ENCODE results near the gene PRPF40B.

Gene PRPF40B

GRCh38 chr12:49675137-49675536 is 51.8 kb downstream of the PRPF40B start:
- H3K9ac ChIP-seq: no peak overlapping the region
- no peaks in the 10 kb centered on the region for H3K36me3 ChIP-seq
- peak overlapping the region; percentile 86 for H3K4me2 ChIP-seq
- no peaks in the 10 kb centered on the region for H3K9me3 ChIP-seq
- no peak overlapping the region for H3K4me3 ChIP-seq
- H3K4me1 ChIP-seq: peaks cover 54% of the 10 kb centered on the region
- H3K27ac ChIP-seq: no peak overlapping the region
- H4K20me1 ChIP-seq: no peaks in the 10 kb centered on the region
- H3K27me3 ChIP-seq: no peaks in the 10 kb centered on the region
- no peak for TF ChIP-seq Cebpa-rat (IDR thresholded peaks at IDR 0.05)

GRCh38 chr12:49678711-49679110 is 55.4 kb downstream of the PRPF40B start:
- no peak for TF ChIP-seq Cebpa-rat (IDR thresholded peaks at IDR 0.05)
- Histone ChIP-seq H3K4me3 (no peak overlapping the region), H3K27me3 (no peaks in the 10 kb centered on the region), H3K9ac (no peak overlapping the region), H3K27ac (no peak overlapping the region), H4K20me1 (peaks cover 3% of the 10 kb centered on the region; the same call in 1 of the 2 replicates), H3K9me3 (no peaks in the 10 kb centered on the region), H3K36me3 (no peaks in the 10 kb centered on the region), H3K4me2 (no peak overlapping the region), H3K4me1 (peaks cover 46% of the 10 kb centered on the region)

- Histone ChIP-seq H3K36me3 (no peaks in the 10 kb centered on the region), H3K4me3 (no peak overlapping the region), H3K4me1 (peaks cover 46% of the 10 kb centered on the region), H3K27me3 (no peaks in the 10 kb centered on the region), H4K20me1 (peaks cover 13% of the 10 kb centered on the region; the same call in 1 of the 2 replicates), H3K9ac (no peak overlapping the region), H3K4me2 (no peak overlapping the region), H3K27ac (no peak overlapping the region), H3K9me3 (no peaks in the 10 kb centered on the region)
- TF ChIP-seq Cebpa-rat (IDR thresholded peaks at IDR 0.05): no peak
These were observed 56.7 kb downstream of the PRPF40B start for GRCh38 chr12:49680075-49680474.

GRCh38 chr12:49683599-49684309 is 60.4 kb downstream of the PRPF40B start:
- peaks cover 54% of the 10 kb centered on the region for H3K4me1 ChIP-seq
- H3K36me3 ChIP-seq: no peaks in the 10 kb centered on the region
- peaks cover 13% of the 10 kb centered on the region; the same call in 1 of the 2 replicates for H4K20me1 ChIP-seq
- H3K27ac ChIP-seq: no peak overlapping the region
- no peak overlapping the region for H3K4me3 ChIP-seq
- H3K4me2 ChIP-seq: peak overlapping the region; percentile 48
- H3K9ac ChIP-seq: no peak overlapping the region
- no peak for TF ChIP-seq Cebpa-rat (IDR thresholded peaks at IDR 0.05)
- no peaks in the 10 kb centered on the region for H3K27me3 ChIP-seq
- no peaks in the 10 kb centered on the region for H3K9me3 ChIP-seq

GRCh38 chr12:49684310-49684854 is 61.0 kb downstream of the PRPF40B start:
- Histone ChIP-seq H3K9ac (no peak overlapping the region), H3K27me3 (no peaks in the 10 kb centered on the region), H3K36me3 (no peaks in the 10 kb centered on the region), H3K9me3 (no peaks in the 10 kb centered on the region), H3K4me3 (no peak overlapping the region), H3K27ac (no peak overlapping the region), H4K20me1 (peaks cover 16% of the 10 kb centered on the region; the same call in 1 of the 2 replicates), H3K4me1 (peaks cover 54% of the 10 kb centered on the region), H3K4me2 (peak overlapping the region; percentile 48)
- no peak for TF ChIP-seq Cebpa-rat (IDR thresholded peaks at IDR 0.05)

GRCh38 chr12:49687941-49688340 is 64.6 kb downstream of the PRPF40B start:
- Histone ChIP-seq H3K27me3 (no peaks in the 10 kb centered on the region), H3K4me1 (peaks cover 53% of the 10 kb centered on the region), H3K4me2 (no peak overlapping the region), H4K20me1 (peaks cover 22% of the 10 kb centered on the region; the same call in 1 of the 2 replicates), H3K36me3 (no peaks in the 10 kb centered on the region), H3K27ac (no peak overlapping the region), H3K4me3 (no peak overlapping the region), H3K9me3 (no peaks in the 10 kb centered on the region), H3K9ac (no peak overlapping the region)
- TF ChIP-seq Cebpa-rat (IDR thresholded peaks at IDR 0.05): no peak

- H3K27ac ChIP-seq: no peak overlapping the region
- no peak overlapping the region for H3K4me2 ChIP-seq
- H3K9me3 ChIP-seq: no peaks in the 10 kb centered on the region
- no peaks in the 10 kb centered on the region for H3K36me3 ChIP-seq
- H4K20me1 ChIP-seq: peaks cover 13% of the 10 kb centered on the region; the same call in 1 of the 2 replicates
- no peak for TF ChIP-seq Cebpa-rat (IDR thresholded peaks at IDR 0.05)
- no peaks in the 10 kb centered on the region for H3K27me3 ChIP-seq
- H3K4me3 ChIP-seq: no peak overlapping the region
- no peak overlapping the region for H3K9ac ChIP-seq
- H3K4me1 ChIP-seq: peaks cover 47% of the 10 kb centered on the region
These were observed 65.9 kb downstream of the PRPF40B start for GRCh38 chr12:49689237-49689636.

- peaks cover 41% of the 10 kb centered on the region for H3K4me1 ChIP-seq
- no peak overlapping the region for H3K4me2 ChIP-seq
- H3K9me3 ChIP-seq: no peaks in the 10 kb centered on the region
- no peaks in the 10 kb centered on the region for H3K36me3 ChIP-seq
- no peak overlapping the region for H3K27ac ChIP-seq
- no peak for TF ChIP-seq Cebpa-rat (IDR thresholded peaks at IDR 0.05)
- no peak overlapping the region for H3K4me3 ChIP-seq
- no peaks in the 10 kb centered on the region for H3K27me3 ChIP-seq
- peaks cover 8% of the 10 kb centered on the region; the same call in 1 of the 2 replicates for H4K20me1 ChIP-seq
- no peak overlapping the region for H3K9ac ChIP-seq
These were observed 66.4 kb downstream of the PRPF40B start for GRCh38 chr12:49689785-49690184.

- no peak overlapping the region for H3K4me3 ChIP-seq
- no peaks in the 10 kb centered on the region for H3K9me3 ChIP-seq
- H3K9ac ChIP-seq: no peak overlapping the region
- no peaks in the 10 kb centered on the region for H3K27me3 ChIP-seq
- no peak overlapping the region for H3K27ac ChIP-seq
- H3K4me2 ChIP-seq: peak overlapping the region; percentile 14; the same call in 1 of the 2 replicates
- H3K4me1 ChIP-seq: peaks cover 42% of the 10 kb centered on the region
- peaks cover 31% of the 10 kb centered on the region for H4K20me1 ChIP-seq
- no peaks in the 10 kb centered on the region for H3K36me3 ChIP-seq
- TF ChIP-seq Cebpa-rat (IDR thresholded peaks at IDR 0.05): no peak
These were observed 69.5 kb downstream of the PRPF40B start for GRCh38 chr12:49692851-49693250.

- Histone ChIP-seq H4K20me1 (peaks cover 42% of the 10 kb centered on the region), H3K4me3 (no peak overlapping the region), H3K36me3 (no peaks in the 10 kb centered on the region), H3K4me1 (peaks cover 53% of the 10 kb centered on the region), H3K27me3 (no peaks in the 10 kb centered on the region), H3K9me3 (no peaks in the 10 kb centered on the region), H3K9ac (no peak overlapping the region), H3K27ac (no peak overlapping the region), H3K4me2 (no peak overlapping the region)
- no peak for TF ChIP-seq Cebpa-rat (IDR thresholded peaks at IDR 0.05)
These were observed 70.6 kb downstream of the PRPF40B start for GRCh38 chr12:49693931-49694444.
